ENCODE data around the gene ASZ1.

The ASZ1 gene

GRCh38 chr7:117347962-117348672, 79.2 kb downstream of the ASZ1 start:
- no peak for DNase-seq

- no peak for DNase-seq
Observed at GRCh38 chr7:117347480-117347879, 79.8 kb downstream of the ASZ1 start.

GRCh38 chr7:117346161-117346560, 81.1 kb downstream of the ASZ1 start:
- DNase-seq: no peak

- no peak for DNase-seq
Observed at GRCh38 chr7:117338020-117338419, 89.3 kb downstream of the ASZ1 start.

GRCh38 chr7:117333168-117333567, 94.1 kb downstream of the ASZ1 start:
- no peak for DNase-seq

GRCh38 chr7:117332031-117332430, 95.3 kb downstream of the ASZ1 start:
- DNase-seq: no peak

- DNase-seq: no peak
Observed at GRCh38 chr7:117325836-117326235, 101.5 kb downstream of the ASZ1 start.

- no peak for DNase-seq
Observed at GRCh38 chr7:117324960-117325359, 102.3 kb downstream of the ASZ1 start.

- DNase-seq: peak in 5 of 51 donors; percentile 12 to 30 (median 15)
Observed at GRCh38 chr7:117323851-117324711, 103.2 kb downstream of the ASZ1 start.

- no peak for DNase-seq
Observed at GRCh38 chr7:117323305-117323850, 103.9 kb downstream of the ASZ1 start.

GRCh38 chr7:117322741-117323304, 104.5 kb downstream of the ASZ1 start, which contains the start of gene WNT2:
WNT2 (minus strand) TSS chr7:117323058; CDS start chr7:117322989, 69 bp downstream.
- DNase-seq: no peak

- DNase-seq: no peak
Observed at GRCh38 chr7:117320523-117320922, 106.8 kb downstream of the ASZ1 start.

- DNase-seq: no peak
Observed at GRCh38 chr7:117319181-117319580, 108.1 kb downstream of the ASZ1 start.

GRCh38 chr7:117313582-117313981, 113.7 kb downstream of the ASZ1 start:
- DNase-seq: no peak
